Colon (tissue), 2 donors: ENCODE measurements around the gene PHOX2B.
"Not testable (repeated sequence)": the region's sequence is repeated elsewhere in the genome, so short reads cannot be mapped to it uniquely, and the experiment has no call there.

Experiments
- FAIRE-seq: peaks from 2 replicates; lab custom pipeline; 2012; peaks lifted over from hg19 to GRCh38; lab: Jason Lieb, UNC
- donor health status: control.
- donor health status: control.

PHOX2B gene

GRCh38 chr4:41711654-41712053 is 36.9 kb downstream of the PHOX2B start:
- FAIRE-seq = not testable (repeated sequence)

- no peak for FAIRE-seq
These were observed 38.6 kb downstream of the PHOX2B start for GRCh38 chr4:41709844-41710481.

GRCh38 chr4:41703785-41704184 is 44.7 kb downstream of the PHOX2B start:
- no peak for FAIRE-seq

GRCh38 chr4:41702770-41703169 is 45.8 kb downstream of the PHOX2B start:
- no peak for FAIRE-seq

GRCh38 chr4:41701983-41702382 is 46.5 kb downstream of the PHOX2B start:
- FAIRE-seq = no peak

GRCh38 chr4:41696763-41697162 is 51.8 kb downstream of the PHOX2B start:
- FAIRE-seq = no peak

- FAIRE-seq = no peak
These were observed 52.4 kb downstream of the PHOX2B start for GRCh38 chr4:41696131-41696530.
